ENCODE data around the gene FAM90A26. TPM values are rescaled to one million over a fixed set of nuclear protein-coding genes. Genes with fewer than 3 reads are reported as not detected.
A peak's percentile ranks its signal among the peaks of the same experiment; 100 is the strongest.
"Not testable (repeated sequence)": the region's sequence is repeated elsewhere in the genome, so short reads cannot be mapped to it uniquely, and the experiment has no call there.

Gene FAM90A26
- not detected for total RNA-seq

GRCh38 chr4:9169791-9170459 is at the start of gene FAM90A26:
Gene FAM90A26 (plus strand): TSS chr4:9170409. CDS start chr4:9173173, 2,764 bp downstream.
- H3K9me3 Mint-ChIP-seq (ENCODE audit: insufficient read depth); H3K4me1 Mint-ChIP-seq (ENCODE audit: low read depth); H3K27me3 Mint-ChIP-seq (ENCODE audit: low read depth); H3K27ac Mint-ChIP-seq; H3K4me3 Mint-ChIP-seq; H3K36me3 Mint-ChIP-seq (ENCODE audit: low read depth); DNase-seq; POLR2A ChIA-PET; ATAC-seq; CTCF ChIA-PET: not testable (repeated sequence)

GRCh38 chr4:9122711-9123110 is 47.5 kb upstream of the FAM90A26 start:
- DNase-seq; H3K9me3 Mint-ChIP-seq (ENCODE audit: insufficient read depth); ATAC-seq; H3K27ac Mint-ChIP-seq; H3K4me3 Mint-ChIP-seq; H3K36me3 Mint-ChIP-seq (ENCODE audit: low read depth); H3K4me1 Mint-ChIP-seq (ENCODE audit: low read depth); POLR2A ChIA-PET: not testable (repeated sequence)
- H3K27me3 Mint-ChIP-seq (ENCODE audit: low read depth), result peaks cover 13% of the 10 kb centered on the region
- CTCF ChIA-PET, result interaction anchor here (0.8 kb wide), 1 partner anchor 162 kb away, joined by 3 read pairs; no protein-coding TSS in a partner anchor

- peak; percentile 53 for DNase-seq
- peaks cover 13% of the 10 kb centered on the region for H3K27me3 Mint-ChIP-seq (ENCODE audit: low read depth)
- not testable (repeated sequence) for H3K4me1 Mint-ChIP-seq (ENCODE audit: low read depth)
Observed at GRCh38 chr4:9123572-9124007, 46.6 kb upstream of the FAM90A26 start.

GRCh38 chr4:9125601-9126161 is 44.5 kb upstream of the FAM90A26 start:
- POLR2A ChIA-PET; H3K9me3 Mint-ChIP-seq (ENCODE audit: insufficient read depth); H3K27ac Mint-ChIP-seq; CTCF ChIA-PET; H3K36me3 Mint-ChIP-seq (ENCODE audit: low read depth); ATAC-seq; H3K4me1 Mint-ChIP-seq (ENCODE audit: low read depth); DNase-seq; H3K4me3 Mint-ChIP-seq: not testable (repeated sequence)
- H3K27me3 Mint-ChIP-seq (ENCODE audit: low read depth), result peaks cover 13% of the 10 kb centered on the region

More at GRCh38 chr4:9123572-9124007, 46.6 kb upstream of the FAM90A26 start:
- POLR2A ChIA-PET; H3K36me3 Mint-ChIP-seq (ENCODE audit: low read depth); ATAC-seq; H3K9me3 Mint-ChIP-seq (ENCODE audit: insufficient read depth); H3K27ac Mint-ChIP-seq; H3K4me3 Mint-ChIP-seq; CTCF ChIA-PET: not testable (repeated sequence)

GRCh38 chr4:9131420-9131819 is 38.8 kb upstream of the FAM90A26 start:
- POLR2A ChIA-PET; H3K4me3 Mint-ChIP-seq; ATAC-seq; H3K9me3 Mint-ChIP-seq (ENCODE audit: insufficient read depth); H3K36me3 Mint-ChIP-seq (ENCODE audit: low read depth); DNase-seq; CTCF ChIA-PET; H3K27me3 Mint-ChIP-seq (ENCODE audit: low read depth); H3K27ac Mint-ChIP-seq; H3K4me1 Mint-ChIP-seq (ENCODE audit: low read depth): not testable (repeated sequence)

- H3K27me3 Mint-ChIP-seq (ENCODE audit: low read depth); POLR2A ChIA-PET; H3K36me3 Mint-ChIP-seq (ENCODE audit: low read depth); H3K4me3 Mint-ChIP-seq; H3K4me1 Mint-ChIP-seq (ENCODE audit: low read depth); ATAC-seq; H3K27ac Mint-ChIP-seq; H3K9me3 Mint-ChIP-seq (ENCODE audit: insufficient read depth); CTCF ChIA-PET; DNase-seq: not testable (repeated sequence)
Observed at GRCh38 chr4:9132849-9133248, 37.4 kb upstream of the FAM90A26 start.

- H3K27ac Mint-ChIP-seq; H3K36me3 Mint-ChIP-seq (ENCODE audit: low read depth); ATAC-seq; POLR2A ChIA-PET; H3K4me3 Mint-ChIP-seq; DNase-seq; CTCF ChIA-PET; H3K4me1 Mint-ChIP-seq (ENCODE audit: low read depth); H3K27me3 Mint-ChIP-seq (ENCODE audit: low read depth); H3K9me3 Mint-ChIP-seq (ENCODE audit: insufficient read depth): not testable (repeated sequence)
Observed at GRCh38 chr4:9134011-9134410, 36.2 kb upstream of the FAM90A26 start.

GRCh38 chr4:9134556-9134955 is 35.7 kb upstream of the FAM90A26 start:
- H3K27ac Mint-ChIP-seq; H3K9me3 Mint-ChIP-seq (ENCODE audit: insufficient read depth); CTCF ChIA-PET; POLR2A ChIA-PET; H3K36me3 Mint-ChIP-seq (ENCODE audit: low read depth); DNase-seq; H3K4me1 Mint-ChIP-seq (ENCODE audit: low read depth); ATAC-seq; H3K4me3 Mint-ChIP-seq; H3K27me3 Mint-ChIP-seq (ENCODE audit: low read depth): not testable (repeated sequence)

GRCh38 chr4:9141050-9141449 is 29.2 kb upstream of the FAM90A26 start:
- POLR2A ChIA-PET; DNase-seq; ATAC-seq; CTCF ChIA-PET; H3K27me3 Mint-ChIP-seq (ENCODE audit: low read depth); H3K9me3 Mint-ChIP-seq (ENCODE audit: insufficient read depth); H3K36me3 Mint-ChIP-seq (ENCODE audit: low read depth); H3K4me3 Mint-ChIP-seq; H3K27ac Mint-ChIP-seq; H3K4me1 Mint-ChIP-seq (ENCODE audit: low read depth): not testable (repeated sequence)

- DNase-seq; H3K36me3 Mint-ChIP-seq (ENCODE audit: low read depth); H3K27me3 Mint-ChIP-seq (ENCODE audit: low read depth); ATAC-seq; CTCF ChIA-PET; H3K4me1 Mint-ChIP-seq (ENCODE audit: low read depth); H3K27ac Mint-ChIP-seq; POLR2A ChIA-PET; H3K9me3 Mint-ChIP-seq (ENCODE audit: insufficient read depth); H3K4me3 Mint-ChIP-seq: not testable (repeated sequence)
Observed at GRCh38 chr4:9142786-9143185, 27.4 kb upstream of the FAM90A26 start.

GRCh38 chr4:9143421-9144080 is 26.7 kb upstream of the FAM90A26 start:
- H3K4me3 Mint-ChIP-seq, result no peak overlapping the region
- H3K27me3 Mint-ChIP-seq (ENCODE audit: low read depth), result no peaks in the 10 kb centered on the region
- H3K27ac Mint-ChIP-seq, result no peak overlapping the region
- no peaks in the 10 kb centered on the region for H3K36me3 Mint-ChIP-seq (ENCODE audit: low read depth)
- no peaks in the 10 kb centered on the region for H3K4me1 Mint-ChIP-seq (ENCODE audit: low read depth)
- ATAC-seq, result no peak
- CTCF ChIA-PET, result no interaction called here
- H3K9me3 Mint-ChIP-seq (ENCODE audit: insufficient read depth), result no peaks in the 10 kb centered on the region
- no peak for DNase-seq
- POLR2A ChIA-PET, result no interaction called here

GRCh38 chr4:9146967-9147366 is 23.2 kb upstream of the FAM90A26 start:
- Mint-ChIP-seq H3K27ac (no peak overlapping the region), H3K4me3 (no peak overlapping the region), H3K9me3 (ENCODE audit: insufficient read depth) (no peaks in the 10 kb centered on the region), H3K36me3 (ENCODE audit: low read depth) (no peaks in the 10 kb centered on the region), H3K4me1 (ENCODE audit: low read depth) (peaks cover 3% of the 10 kb centered on the region), H3K27me3 (ENCODE audit: low read depth) (no peaks in the 10 kb centered on the region)
- DNase-seq, result no peak
- POLR2A ChIA-PET, result no interaction called here
- CTCF ChIA-PET, result no interaction called here
- ATAC-seq, result no peak
